HG03139 (cell line): ENCODE data around the gene NRG4.
"Not testable (repeated sequence)": the region's sequence is repeated elsewhere in the genome, so short reads cannot be mapped to it uniquely, and the experiment has no call there.

ENCODE experiments used
- ATAC-seq: cut with Tn5 transposase; IDR thresholded peaks from one replicate; pipeline ENCODE4 v1.9.1; 2021; ENCODE audit not compliant: unreplicated experiment

The NRG4 gene

DNA sequence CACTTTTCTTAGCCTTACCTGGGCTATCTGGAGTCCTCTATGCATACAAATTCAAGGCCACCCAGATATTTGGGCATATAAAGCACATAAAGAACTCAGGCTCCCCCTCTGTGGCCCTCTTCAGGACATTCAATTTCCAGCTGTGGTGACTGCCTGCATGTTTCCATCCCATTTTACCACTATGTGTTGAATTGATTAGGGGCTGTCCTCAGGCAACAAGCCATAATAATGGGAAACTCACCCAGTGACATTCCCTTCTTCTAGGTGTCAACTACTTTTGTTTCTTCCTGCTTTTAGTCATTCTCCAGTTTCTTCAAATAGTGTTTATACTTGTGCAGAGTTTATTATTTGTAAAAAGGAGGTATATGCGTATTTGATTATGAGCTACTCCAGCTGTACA, 18.0 kb downstream of the NRG4 start:
- no peak for ATAC-seq

DNA sequence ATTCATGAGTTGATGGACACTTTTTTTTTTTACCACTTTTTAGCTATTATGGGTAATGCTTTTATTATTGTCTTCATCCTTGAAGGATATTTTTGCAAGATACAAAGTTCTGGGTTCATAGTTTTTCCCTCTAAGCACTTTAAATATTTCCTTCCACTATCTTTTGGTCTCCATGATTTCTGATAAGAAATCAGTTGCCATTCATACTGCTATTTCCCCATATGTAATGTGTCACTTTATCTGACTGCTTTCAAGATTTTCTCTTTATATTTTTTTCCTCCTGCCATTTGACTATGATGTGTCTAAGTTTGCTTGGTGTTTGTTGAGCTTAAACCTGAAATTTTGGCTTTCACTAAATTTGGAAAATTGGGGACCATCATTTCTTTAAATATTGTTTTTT, 19.3 kb downstream of the NRG4 start:
- ATAC-seq: no peak

DNA sequence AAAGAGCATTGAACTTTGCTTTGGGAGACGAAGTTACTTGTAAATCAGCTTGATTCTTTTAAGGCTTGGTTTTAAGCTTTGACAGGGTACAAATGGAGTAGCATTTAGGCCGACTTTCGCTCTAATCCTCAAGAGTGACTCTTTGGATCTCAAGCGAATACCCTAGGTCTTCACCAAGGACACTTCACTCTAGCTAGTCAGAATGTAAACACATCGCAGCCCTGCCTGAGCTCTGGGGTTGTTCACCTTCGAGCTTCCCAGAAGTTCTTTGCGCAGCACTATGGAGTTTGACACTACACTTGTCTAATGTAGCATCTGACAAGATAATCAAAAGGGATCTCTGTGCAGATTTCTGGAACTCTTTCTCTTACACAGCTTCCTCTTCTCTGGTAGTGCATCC, 22.3 kb downstream of the NRG4 start:
- no peak for ATAC-seq

DNA sequence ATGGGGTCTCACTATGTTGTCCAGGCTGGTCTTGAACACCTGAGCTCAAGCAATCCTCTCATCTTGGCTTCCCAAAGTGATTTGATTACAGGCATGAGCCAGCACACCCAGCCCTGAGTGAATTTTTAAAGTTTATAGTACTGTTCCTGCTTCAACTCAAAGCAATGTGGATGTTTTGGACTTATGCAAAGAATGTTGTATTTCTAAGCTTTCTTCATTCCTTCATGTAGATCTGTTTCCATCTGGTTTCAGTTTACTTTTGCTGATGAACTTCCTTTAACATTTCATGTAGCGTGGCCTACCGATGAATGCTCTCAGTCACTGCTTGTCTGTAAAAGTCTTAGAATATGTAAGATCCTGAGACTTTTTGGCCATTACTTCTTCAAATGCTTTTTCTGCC, 23.2 kb downstream of the NRG4 start:
- ATAC-seq: no peak

DNA sequence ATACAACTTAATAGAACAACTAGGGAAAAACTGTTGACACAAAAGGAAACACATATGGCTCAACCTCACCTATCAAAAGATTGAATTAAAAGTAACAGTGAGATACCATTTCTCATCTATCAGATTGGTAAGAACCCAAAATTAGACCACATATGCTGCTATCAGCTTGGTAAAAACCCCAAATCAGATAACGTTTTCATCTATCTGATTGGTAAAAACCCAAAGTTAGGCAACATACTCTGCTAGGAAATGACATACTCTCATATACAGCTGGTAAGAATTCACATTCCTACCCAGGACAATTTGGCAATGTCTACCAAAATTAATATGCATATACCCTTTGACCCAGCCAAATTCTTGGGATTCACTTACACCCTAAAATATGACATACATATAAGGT, 26.3 kb downstream of the NRG4 start:
- ATAC-seq: no peak

DNA sequence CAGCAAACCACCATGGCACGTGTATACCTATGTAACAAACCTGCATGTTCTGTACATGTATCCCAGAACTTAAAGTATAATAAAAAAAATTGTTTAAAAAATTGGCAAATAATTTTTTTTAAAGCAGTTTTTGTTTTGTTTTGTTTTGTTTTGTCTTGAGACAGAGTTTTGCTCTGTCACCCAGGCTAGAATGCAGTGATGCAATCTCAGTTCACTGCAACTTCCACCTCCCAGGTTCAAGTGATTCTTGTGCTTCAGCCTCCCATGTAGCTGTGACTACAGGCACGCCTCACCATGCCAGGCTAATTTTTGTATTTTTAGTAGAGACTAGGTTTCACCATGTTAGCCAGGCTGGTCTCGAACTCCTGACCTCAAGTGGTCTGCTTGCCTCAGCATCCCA, 27.5 kb downstream of the NRG4 start:
- ATAC-seq: not testable (repeated sequence)

DNA sequence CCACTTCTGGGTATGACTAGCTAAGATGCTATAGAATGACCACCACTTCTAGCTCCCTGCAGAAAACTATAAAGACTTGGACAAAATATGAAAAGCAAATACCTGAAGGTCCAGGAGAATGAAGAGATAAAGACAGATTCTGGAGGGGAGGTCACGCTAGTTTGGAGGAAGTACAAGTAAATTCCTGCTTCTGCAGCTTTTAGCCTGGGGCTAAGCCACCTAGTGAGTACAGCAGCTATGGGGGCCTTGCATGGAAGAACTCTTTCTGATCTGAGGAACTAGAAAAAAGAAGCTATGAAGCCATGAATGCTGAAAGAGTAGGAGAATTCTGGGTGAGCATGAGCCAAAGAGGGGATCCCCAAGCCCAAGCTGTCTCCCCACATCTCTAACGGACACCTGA, 29.8 kb downstream of the NRG4 start:
- no peak for ATAC-seq

DNA sequence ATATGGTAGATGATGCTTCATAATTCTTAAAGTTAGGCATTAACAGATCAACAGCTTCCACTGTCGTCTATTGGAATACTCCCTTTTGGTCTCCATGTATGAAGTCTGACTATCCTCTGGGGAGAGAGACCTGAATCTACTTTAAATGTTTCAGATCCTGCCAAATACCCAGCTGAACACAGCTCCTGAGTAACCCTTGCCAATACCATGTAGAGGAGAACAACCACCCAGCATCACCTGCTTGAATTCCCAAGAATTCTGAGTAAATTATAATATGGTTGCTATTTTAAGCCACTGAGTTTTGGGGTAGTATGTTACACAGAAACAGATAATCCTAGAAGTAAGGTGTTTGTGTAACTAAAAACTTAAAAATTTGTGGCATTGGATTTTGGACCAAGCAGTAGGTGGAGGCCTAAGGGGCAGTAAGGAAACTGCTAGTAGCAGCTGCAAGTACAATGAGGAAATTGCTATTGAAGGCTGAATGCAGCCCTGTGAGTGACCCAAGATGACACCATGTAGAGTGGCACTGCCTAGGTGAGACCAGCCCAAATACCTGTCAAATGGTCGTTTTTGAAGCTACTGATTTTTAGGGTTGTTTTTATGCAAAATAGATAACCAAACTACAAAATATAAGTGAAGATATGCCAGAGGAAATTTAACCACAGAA, 30.9 kb downstream of the NRG4 start:
- ATAC-seq: no peak

DNA sequence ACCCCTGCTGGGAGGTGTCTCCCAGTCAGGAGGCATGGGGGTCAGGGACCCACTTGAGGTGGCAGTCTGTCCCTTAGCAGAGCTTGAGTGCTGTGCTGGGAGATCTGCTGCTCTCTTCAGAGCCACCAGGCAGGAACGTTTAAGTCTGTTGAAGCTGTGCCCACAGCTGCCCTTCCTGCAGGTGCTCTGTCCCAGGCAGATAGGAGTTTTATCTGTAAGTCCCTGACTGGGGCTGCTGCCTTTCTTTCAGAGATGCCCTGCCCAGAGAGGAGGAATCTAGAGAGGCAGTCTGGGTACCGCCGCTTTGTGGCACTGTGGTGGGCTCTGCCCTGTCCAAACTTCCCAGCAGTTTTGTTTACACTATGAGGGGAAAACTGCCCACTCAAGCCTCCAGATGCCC, 35.5 kb downstream of the NRG4 start:
- not testable (repeated sequence) for ATAC-seq

DNA sequence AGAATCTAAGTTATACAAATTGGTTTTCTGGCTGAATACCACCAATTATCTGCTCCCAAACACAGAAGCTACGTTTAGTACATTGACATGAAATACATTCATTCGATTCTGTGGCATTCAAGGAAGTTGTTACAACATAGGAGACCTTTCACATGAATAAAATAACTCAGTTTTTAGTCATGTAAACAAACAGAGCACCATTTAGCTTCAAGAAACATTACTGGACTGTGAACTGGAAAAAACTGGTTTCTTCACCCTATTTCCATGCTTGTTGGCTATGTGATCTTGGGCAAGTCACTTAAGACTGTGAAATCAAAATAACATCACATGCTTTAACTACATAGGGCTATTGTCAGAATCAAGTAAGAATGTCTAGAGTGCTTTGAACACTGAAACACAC, 46.2 kb downstream of the NRG4 start:
- no peak for ATAC-seq

DNA sequence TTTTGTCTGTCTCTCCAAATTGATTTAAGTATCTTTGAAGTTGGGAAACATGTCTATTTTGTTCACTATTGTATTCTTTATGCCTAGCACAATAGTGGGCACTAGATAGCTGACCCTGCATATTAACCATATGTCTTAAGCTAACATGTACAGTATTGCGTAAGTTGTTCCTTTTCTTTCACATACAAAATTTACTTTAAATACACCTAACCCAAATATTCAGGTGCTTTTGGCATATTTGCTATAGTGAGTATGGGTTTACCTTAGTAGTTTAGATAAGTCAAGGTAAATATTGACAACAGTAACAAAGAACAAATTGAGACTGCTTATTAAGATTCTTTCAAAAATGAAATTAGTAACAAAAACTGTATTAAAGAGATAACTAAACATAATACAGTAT, 50.9 kb downstream of the NRG4 start:
- ATAC-seq: no peak

DNA sequence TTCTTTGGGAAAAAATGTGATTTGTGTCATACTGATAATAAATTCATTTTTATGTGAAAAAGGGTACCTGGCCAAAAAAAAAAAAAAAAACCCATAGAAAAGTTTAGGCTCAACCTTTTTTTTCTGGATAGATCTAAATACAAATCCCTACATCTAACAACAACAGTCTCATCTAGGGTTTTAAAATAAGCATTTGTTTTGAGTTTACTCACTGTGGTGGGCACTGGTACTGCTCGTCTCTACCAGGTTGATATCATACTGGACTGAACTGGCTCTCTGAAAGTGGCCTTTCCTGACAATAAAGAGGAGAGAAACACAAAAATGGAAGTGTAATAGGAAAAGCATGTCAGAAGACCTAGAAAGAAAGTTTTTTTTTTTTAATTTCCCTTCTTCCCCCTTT, 56.5 kb downstream of the NRG4 start:
- ATAC-seq: no peak

DNA sequence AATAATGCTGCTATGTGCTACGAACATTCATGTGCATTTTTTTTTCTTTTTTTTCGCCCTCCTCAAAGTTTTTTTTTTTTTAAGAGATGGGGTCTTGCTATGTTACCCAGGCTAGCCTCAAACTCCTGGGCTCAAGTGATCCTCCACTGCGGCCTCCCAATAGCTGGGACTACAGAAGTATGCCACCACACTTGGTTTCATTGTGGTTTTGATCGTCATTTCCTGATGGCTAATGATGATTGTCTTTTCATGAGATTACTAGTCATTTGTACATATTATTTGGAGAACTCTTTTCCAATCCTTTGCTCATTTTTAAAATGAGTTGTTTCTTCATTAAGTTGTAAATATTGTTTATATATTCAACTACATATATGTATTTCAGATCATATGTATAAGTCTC, 59.7 kb downstream of the NRG4 start:
- no peak for ATAC-seq

DNA sequence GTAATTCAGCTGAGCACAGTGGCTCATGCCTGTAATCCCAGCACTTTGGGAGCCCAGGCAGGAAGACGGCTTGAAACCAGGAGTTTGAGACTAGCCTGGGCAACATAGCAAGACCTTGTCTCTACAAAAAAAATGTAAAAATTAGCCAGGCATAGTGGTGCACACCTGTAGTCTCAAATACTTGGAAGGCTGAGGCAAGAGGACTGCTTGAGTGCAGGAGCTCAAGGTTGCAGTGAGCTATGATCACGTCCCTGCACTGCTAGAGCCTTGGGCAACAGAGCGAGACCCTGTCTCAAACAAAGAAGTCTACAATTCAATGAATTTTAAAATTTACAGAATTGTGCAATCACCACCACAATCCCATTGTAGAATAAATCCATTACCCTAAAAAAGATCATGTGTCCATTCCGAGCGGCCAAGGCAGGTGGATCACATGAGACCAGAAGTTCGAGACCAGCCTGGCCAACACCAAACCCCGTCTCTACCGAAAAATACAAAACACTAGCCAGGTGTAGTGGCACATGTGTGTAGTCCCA, 63.4 kb downstream of the NRG4 start:
- no peak for ATAC-seq

DNA sequence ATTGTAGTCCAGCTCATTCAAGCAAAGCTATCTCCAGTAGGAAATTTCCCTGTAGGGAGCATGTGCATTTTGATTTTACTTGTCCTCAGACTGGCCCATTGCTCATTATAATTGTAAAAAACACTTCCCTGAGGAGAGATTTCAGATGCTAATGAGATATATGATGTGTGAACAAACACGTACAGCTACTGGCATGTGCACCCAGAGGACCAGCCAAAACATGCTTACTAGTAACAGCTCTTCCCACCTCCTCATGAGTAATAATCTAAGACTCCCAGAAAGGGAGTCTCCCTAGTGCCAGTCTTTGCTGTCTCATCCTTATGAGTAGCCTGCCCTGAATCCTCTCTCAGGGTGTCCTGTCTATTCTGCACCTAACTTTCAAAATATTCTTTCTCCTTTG, 65.1 kb downstream of the NRG4 start:
- ATAC-seq: no peak

DNA sequence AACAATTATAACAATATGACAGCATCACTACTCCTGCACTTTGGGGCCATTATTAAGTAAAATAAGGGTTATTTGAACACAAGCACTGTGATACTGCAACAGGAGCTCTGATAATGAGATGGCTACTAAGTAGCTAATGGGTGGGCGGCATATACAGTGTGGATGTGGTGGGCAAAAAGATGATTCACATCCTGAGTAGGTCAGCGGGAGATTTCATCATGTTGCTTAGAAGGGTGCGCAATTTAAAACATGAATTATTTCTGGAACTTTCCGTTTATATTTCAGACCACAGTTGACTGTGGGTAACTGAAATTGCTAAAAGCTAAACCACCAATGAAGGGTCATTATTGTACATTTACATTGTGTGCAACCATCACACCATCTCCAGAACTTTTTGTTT, 66.3 kb downstream of the NRG4 start:
- no peak for ATAC-seq

DNA sequence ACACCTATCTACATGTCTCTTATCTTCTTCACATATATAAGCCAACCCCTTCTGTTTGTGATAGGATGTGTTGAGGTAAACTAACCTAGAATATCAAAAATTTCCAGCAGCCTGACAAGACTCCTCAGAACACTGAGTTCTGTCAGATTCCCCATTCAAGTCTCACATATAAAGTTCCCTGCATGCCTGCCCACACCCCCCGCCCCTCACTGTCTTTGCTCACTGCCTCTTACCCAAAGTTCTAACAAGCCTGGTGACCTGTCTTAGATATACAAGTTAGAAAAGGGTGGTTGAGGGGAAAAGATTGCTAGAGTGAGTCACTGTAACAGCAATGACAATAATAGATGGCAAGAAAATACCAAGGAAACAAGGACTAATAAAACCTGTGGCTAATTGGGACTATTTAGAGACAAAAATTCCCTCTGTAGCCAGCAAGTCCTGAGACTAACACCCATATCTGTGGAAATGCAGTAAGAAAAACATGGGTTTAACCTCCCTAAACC, 68.5 kb downstream of the NRG4 start:
- no peak for ATAC-seq

DNA sequence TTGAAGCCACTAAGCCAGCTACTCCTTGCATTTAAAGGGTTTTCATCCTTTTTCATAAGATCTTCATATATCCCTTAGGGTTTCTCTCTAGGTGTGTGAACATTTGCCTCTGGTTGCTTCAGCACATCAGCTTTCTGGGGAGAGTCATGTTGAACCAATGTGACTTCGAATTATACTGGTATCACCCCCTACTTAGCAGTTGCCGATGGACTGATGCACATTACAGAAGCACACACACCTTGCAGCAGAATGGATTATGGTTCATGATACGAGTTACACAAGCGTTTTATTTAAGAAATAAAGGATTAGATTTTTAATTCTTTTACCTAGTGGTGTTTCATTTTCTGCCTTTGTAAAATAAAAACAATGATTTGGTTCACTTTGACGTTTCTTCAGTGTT, 69.0 kb downstream of the NRG4 start:
- no peak for ATAC-seq

DNA sequence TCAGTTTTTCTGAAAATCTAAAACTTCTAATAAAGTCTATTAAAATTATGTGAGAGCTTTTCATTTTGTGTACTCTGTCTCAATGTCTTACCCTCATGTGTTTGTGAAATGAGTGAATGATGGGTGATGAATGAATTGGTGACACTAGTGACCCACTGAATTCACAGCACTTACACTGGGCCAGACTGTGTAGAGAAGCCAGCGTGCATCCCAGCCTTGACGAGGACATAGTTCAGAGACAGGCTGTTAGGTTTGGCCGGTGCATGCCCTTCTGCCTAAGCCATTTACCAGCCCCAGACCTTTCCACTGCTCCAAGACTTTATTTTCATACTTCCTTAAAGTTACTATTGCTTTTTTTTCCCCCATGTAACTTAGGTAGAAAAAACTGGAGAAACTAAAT, 69.8 kb downstream of the NRG4 start:
- ATAC-seq: no peak

DNA sequence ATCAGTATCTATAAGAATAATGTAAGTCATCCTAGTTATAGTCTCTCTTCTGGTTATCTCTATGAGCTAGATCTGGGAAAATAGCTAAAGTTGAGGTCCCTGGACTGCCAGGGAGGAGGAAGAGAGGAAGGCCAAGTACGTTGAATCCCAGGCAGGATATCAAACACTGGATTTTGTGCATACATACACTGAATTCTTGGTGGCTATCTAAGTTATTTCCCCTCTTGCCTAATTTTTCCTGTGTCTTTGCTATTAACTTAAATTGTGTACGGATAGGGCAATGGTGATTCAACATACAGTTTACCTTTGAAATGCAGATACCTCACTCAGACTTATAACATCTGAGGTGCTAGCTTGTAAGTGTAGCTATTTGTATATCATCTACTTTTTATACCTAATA, 81.4 kb downstream of the NRG4 start:
- ATAC-seq: no peak

DNA sequence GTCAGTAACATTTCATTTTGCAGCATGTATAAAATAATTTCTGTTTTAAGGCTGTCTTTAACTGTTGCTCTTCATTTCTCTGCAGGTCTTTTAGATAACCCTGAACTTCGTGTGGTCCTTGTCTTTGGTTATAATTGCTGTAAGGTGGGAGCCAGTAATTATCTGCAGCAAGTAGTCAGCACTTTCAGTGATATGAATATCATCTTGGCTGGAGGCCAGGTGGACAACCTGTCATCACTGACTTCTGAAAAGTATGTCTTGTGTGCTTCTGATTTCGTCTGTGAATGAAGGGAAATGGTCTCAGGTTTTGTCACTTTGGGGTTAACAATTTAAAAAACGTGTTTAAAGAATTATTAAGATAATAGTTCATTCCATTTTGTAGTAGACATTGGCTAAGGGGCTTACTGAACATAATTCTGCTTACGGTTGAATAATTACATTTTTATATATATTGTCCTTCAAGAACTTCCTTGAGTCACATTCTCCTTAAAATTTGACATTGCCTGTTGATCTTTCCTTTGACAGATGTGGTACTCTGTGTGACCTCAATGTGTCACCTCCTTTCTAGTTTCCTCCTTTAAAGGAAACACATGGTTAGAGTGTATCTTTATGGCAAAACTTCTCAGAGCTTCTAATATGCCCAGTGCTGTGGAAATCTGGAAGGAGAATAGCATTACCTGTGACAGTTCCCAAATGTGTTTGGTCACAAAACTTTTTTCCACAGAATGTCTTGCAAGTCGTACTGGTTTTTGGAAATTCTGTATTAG, 82.2 kb downstream of the NRG4 start:
- no peak for ATAC-seq
